NOMO-1 treated with DMSO at 0.1 percent for 48 hours (cell line): ENCODE data around the gene KCNQ2.

Source experiments
- DNase-seq: peaks from one replicate; lab custom pipeline; 2025; ENCODE audit not compliant: unreplicated experiment; lab: John Stamatoyannopoulos, UW

Gene KCNQ2

GRCh38 chr20:63359164-63359934 lies 113.1 kb downstream of the KCNQ2 start:
- no peak for DNase-seq

- DNase-seq, result no peak
Observed at GRCh38 chr20:63357921-63358905, 114.2 kb downstream of the KCNQ2 start.

- DNase-seq, result no peak
Observed at GRCh38 chr20:63356931-63357879, 115.2 kb downstream of the KCNQ2 start.

- no peak for DNase-seq
Observed at GRCh38 chr20:63356511-63356910, 115.9 kb downstream of the KCNQ2 start.

- DNase-seq, result no peak
Observed at GRCh38 chr20:63355781-63356295, 116.6 kb downstream of the KCNQ2 start.

GRCh38 chr20:63354636-63355350 lies 117.7 kb downstream of the KCNQ2 start:
- no peak for DNase-seq

- no peak for DNase-seq
Observed at GRCh38 chr20:63352811-63353221, 119.6 kb downstream of the KCNQ2 start.

- no peak for DNase-seq
Observed at GRCh38 chr20:63351811-63352591, 120.5 kb downstream of the KCNQ2 start.

- DNase-seq, result no peak
Observed at GRCh38 chr20:63351326-63351700, 121.1 kb downstream of the KCNQ2 start.

GRCh38 chr20:63350597-63351325 lies 121.7 kb downstream of the KCNQ2 start:
- no peak for DNase-seq
